ENCODE results near the gene FAM193A.
A peak's percentile ranks its signal among the peaks of the same experiment; 100 is the strongest.
"Not testable (repeated sequence)": the region's sequence is repeated elsewhere in the genome, so short reads cannot be mapped to it uniquely, and the experiment has no call there.

FAM193A gene

GRCh38 chr4:2695346-2696060 is 159.1 kb downstream of the FAM193A start:
- no peak for DNase-seq (ENCODE audit: low spot score)

- DNase-seq (ENCODE audit: low spot score), result no peak
Measured at GRCh38 chr4:2696423-2696822, 160.0 kb downstream of the FAM193A start.

- no peak for DNase-seq (ENCODE audit: low spot score)
Measured at GRCh38 chr4:2697995-2698414, 161.6 kb downstream of the FAM193A start.

GRCh38 chr4:2698504-2698903 is 162.1 kb downstream of the FAM193A start:
- DNase-seq (ENCODE audit: low spot score), result no peak

- DNase-seq (ENCODE audit: low spot score), result no peak
Measured at GRCh38 chr4:2698951-2699505, 162.6 kb downstream of the FAM193A start.

- no peak for DNase-seq (ENCODE audit: low spot score)
Measured at GRCh38 chr4:2699534-2699933, 163.1 kb downstream of the FAM193A start.

GRCh38 chr4:2700031-2700430 is 163.6 kb downstream of the FAM193A start:
- DNase-seq (ENCODE audit: low spot score), result no peak

- DNase-seq (ENCODE audit: low spot score), result no peak
Measured at GRCh38 chr4:2702361-2702760, 165.9 kb downstream of the FAM193A start.

GRCh38 chr4:2702770-2703169 is 166.3 kb downstream of the FAM193A start:
- no peak for DNase-seq (ENCODE audit: low spot score)

GRCh38 chr4:2712261-2712842 is 175.9 kb downstream of the FAM193A start:
- DNase-seq (ENCODE audit: low spot score), result no peak

GRCh38 chr4:2713337-2713736 is 176.9 kb downstream of the FAM193A start:
- no peak for DNase-seq (ENCODE audit: low spot score)

- peak; percentile 52 for DNase-seq (ENCODE audit: low spot score)
Measured at GRCh38 chr4:2714061-2714770, 177.8 kb downstream of the FAM193A start.

GRCh38 chr4:2714918-2715317 is 178.5 kb downstream of the FAM193A start:
- DNase-seq (ENCODE audit: low spot score), result no peak

- DNase-seq (ENCODE audit: low spot score), result no peak
Measured at GRCh38 chr4:2715426-2715825, 179.0 kb downstream of the FAM193A start.

GRCh38 chr4:2716236-2716635 is 179.8 kb downstream of the FAM193A start:
- DNase-seq (ENCODE audit: low spot score), result no peak

- no peak for DNase-seq (ENCODE audit: low spot score)
Measured at GRCh38 chr4:2721586-2721985, 185.1 kb downstream of the FAM193A start.

GRCh38 chr4:2722033-2722432 is 185.6 kb downstream of the FAM193A start:
- DNase-seq (ENCODE audit: low spot score), result no peak

- DNase-seq (ENCODE audit: low spot score), result no peak
Measured at GRCh38 chr4:2723751-2724150, 187.3 kb downstream of the FAM193A start.

GRCh38 chr4:2725380-2725779 is 188.9 kb downstream of the FAM193A start:
- no peak for DNase-seq (ENCODE audit: low spot score)

GRCh38 chr4:2726881-2727280 is 190.4 kb downstream of the FAM193A start:
- DNase-seq (ENCODE audit: low spot score), result not testable (repeated sequence)

- DNase-seq (ENCODE audit: low spot score), result no peak
Measured at GRCh38 chr4:2728221-2728620, 191.8 kb downstream of the FAM193A start.

- no peak for DNase-seq (ENCODE audit: low spot score)
Measured at GRCh38 chr4:2728806-2729532, 192.5 kb downstream of the FAM193A start.

All from AG20443 (cell line).